ENCODE measurements around the gene RASGEF1B. TPM values are rescaled to one million over a fixed set of nuclear protein-coding genes. Genes with fewer than 3 reads are reported as not detected.

Gene RASGEF1B
- total and polyA plus RNA-seq, 12 donors: 1.3 to 8.1 (median 3.4) TPM

DNA sequence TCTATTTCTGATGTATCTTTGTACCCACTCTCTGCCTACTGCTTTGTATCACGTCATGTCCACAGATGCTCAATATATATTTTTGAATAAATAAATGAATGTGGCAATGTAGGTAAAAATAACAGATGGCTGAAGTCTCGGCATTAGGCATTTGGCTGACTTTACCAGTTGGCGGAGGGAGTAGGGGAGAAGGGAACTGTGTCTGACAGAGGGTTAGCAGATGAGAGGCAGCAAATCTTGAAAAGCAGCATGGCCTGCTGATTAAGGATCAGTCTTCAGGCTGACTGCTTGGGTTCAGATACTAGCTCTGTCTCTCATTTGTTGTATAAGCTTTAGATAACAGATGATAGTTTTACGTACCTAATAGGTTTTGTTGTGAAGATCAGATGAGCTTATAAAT, 31.9 kb upstream of the RASGEF1B start:
- ATAC-seq (no peak), DNase-seq (no peak)
- 90% methylated on average over 4 of the region's 4 CpGs for WGBS, 2 donors
- Histone ChIP-seq H3K4me3 (no peak overlapping the region), H3K27ac (no peak overlapping the region), H3K27me3 (no peaks in the 10 kb centered on the region), H3K36me3 (no peaks in the 10 kb centered on the region), H3K4me1 (peaks cover 0 to 37% (median 7%) of the 10 kb centered on the region in 9 donors), H3K9me3 (no peaks in the 10 kb centered on the region)
- intact Hi-C loops (cut with DNase I): no loop called here
- TF ChIP-seq CTCF (IDR thresholded peaks at IDR 0.05): no peak

DNA sequence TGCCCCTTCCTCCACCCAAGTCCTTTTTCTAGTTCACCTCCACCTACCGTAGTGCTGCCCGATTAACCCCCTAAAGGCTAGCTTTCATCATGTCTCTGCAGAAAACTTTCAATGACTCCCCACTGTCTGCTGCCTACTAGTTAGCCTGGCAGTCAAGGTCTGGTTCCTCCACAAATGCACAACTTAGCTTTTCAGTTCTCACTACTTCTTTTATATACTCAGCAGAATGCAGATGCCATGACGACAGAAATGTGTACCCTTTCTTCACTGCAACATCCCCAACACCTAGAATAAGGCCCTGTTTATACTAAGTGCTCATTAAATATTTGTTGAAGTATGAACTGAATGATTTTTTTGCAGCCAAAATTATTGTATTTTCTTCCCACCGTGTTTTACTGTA, 30.9 kb upstream of the RASGEF1B start:
- Histone ChIP-seq H3K27ac (no peak overlapping the region), H3K9me3 (no peaks in the 10 kb centered on the region), H3K4me1 (peaks cover 0 to 30% (median 7%) of the 10 kb centered on the region in 9 donors), H3K27me3 (no peaks in the 10 kb centered on the region), H3K36me3 (no peaks in the 10 kb centered on the region), H3K4me3 (no peak overlapping the region)
- intact Hi-C loops (cut with DNase I): no loop called here
- DNase-seq (no peak), ATAC-seq (no peak)
- TF ChIP-seq CTCF (IDR thresholded peaks at IDR 0.05): no peak
- 86 to 89% methylated on average over 4 of the region's 4 CpGs for WGBS, 2 donors

GRCh38 chr4:81499840-81500239, 28.1 kb upstream of the RASGEF1B start:
- H3K27ac ChIP-seq: no peak overlapping the region
- DNase-seq (no peak), ATAC-seq (no peak)
- peaks cover 0 to 13% (median 0%) of the 10 kb centered on the region in 9 donors for H3K4me1 ChIP-seq
- WGBS, 2 donors: 58 to 62% methylated on average over 3 of the region's 3 CpGs
- no peak for TF ChIP-seq CTCF (IDR thresholded peaks at IDR 0.05)
- H3K27me3 ChIP-seq: no peaks in the 10 kb centered on the region
- intact Hi-C loops (cut with DNase I): no loop called here
- no peak overlapping the region for H3K4me3 ChIP-seq
- H3K9me3 ChIP-seq: no peaks in the 10 kb centered on the region
- H3K36me3 ChIP-seq: no peaks in the 10 kb centered on the region

DNA sequence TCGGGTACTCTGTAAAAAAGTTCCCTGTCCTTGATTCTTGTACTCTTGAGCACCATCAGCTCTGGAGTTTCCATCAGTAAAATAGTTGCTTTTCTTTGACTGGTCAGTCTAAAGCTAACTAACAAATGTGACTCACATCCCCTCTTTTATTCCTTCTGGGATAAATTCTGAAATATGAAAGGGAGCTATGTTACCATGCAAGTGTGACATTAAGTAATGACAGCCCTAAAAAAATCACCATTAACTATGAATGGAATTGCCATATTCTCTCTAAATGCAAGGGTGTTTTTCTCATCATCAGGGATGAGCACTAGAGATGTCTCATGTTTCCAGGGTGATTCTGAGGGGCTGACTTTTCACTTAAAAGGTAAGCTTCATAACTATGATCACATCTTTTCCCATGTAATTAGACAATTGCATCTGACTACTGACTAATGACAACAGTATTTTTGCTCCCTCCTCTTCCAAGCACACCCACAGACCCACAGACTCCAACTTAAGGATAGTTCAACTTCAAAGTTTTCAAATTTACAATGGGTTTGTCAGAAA, 26.9 kb upstream of the RASGEF1B start:
- ATAC-seq (no peak), DNase-seq (no peak)
- H3K4me3 ChIP-seq: no peak overlapping the region
- peaks cover 0 to 16% (median 1%) of the 10 kb centered on the region in 9 donors for H3K4me1 ChIP-seq
- TF ChIP-seq CTCF (IDR thresholded peaks at IDR 0.05): no peak
- intact Hi-C loops (cut with DNase I): no loop called here
- no peaks in the 10 kb centered on the region for H3K9me3 ChIP-seq
- no peaks in the 10 kb centered on the region for H3K27me3 ChIP-seq
- no peak overlapping the region for H3K27ac ChIP-seq
- WGBS, 2 donors: 67 to 72% methylated on average over 1 of the region's 1 CpG
- no peaks in the 10 kb centered on the region for H3K36me3 ChIP-seq
